ENCODE measurements around the gene PIPOX.

DNA sequence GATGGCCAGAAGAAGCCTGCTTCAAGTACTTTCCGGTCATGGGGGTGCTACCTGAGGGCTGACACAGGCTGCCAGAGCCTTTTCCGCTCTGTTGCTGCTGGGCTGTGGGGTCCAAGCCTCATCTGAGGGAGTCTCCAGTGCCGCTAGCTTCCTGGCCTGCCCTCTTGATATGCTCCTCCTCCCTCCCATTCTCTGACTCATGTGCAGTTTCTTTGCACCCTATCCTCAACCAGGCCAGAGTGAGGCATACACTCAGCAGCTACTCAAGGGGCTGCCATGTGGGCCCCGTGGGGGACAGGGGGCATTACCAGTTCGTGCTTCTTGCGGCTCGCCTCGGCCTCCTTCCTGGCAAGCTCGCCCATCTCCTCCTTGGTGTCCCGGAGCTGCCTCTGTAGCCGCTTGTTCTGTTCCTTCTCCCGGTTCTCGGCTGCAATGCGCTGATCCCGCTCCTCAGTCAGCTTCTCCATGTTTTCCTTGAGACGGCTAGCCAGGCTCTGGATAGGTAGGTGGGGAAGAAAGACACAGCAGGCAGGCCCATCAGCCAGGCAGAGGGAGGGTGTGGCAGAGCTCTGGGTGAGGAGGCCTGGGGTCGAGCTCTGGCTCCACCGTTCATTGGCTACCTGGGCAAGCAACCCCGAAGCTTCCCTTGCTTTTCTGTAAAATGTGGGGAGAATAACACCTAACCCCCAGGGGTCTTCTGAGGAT, 43.8 kb downstream of the PIPOX start:
- TF ChIP-seq, protein P1, sequence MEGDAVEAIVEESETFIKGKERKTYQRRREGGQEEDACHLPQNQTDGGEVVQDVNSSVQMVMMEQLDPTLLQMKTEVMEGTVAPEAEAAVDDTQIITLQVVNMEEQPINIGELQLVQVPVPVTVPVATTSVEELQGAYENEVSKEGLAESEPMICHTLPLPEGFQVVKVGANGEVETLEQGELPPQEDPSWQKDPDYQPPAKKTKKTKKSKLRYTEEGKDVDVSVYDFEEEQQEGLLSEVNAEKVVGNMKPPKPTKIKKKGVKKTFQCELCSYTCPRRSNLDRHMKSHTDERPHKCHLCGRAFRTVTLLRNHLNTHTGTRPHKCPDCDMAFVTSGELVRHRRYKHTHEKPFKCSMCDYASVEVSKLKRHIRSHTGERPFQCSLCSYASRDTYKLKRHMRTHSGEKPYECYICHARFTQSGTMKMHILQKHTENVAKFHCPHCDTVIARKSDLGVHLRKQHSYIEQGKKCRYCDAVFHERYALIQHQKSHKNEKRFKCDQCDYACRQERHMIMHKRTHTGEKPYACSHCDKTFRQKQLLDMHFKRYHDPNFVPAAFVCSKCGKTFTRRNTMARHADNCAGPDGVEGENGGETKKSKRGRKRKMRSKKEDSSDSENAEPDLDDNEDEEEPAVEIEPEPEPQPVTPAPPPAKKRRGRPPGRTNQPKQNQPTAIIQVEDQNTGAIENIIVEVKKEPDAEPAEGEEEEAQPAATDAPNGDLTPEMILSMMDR (IDR thresholded peaks at IDR 0.05), result no peak
- no peak for TF ChIP-seq EZH2 (IDR thresholded peaks at IDR 0.05)
- TF ChIP-seq EZH2phosphoT487 (IDR thresholded peaks at IDR 0.05), result no peak
